HG02759 (cell line): ENCODE measurements around the gene MLX.
"Not testable (repeated sequence)": the region's sequence is repeated elsewhere in the genome, so short reads cannot be mapped to it uniquely, and the experiment has no call there.

Source experiments
- ATAC-seq: cut with Tn5 transposase; IDR thresholded peaks from one replicate; pipeline ENCODE4 v1.9.1; 2021; ENCODE audit warnings: mild to moderate bottlenecking, moderate library complexity; ENCODE audit not compliant: unreplicated experiment

MLX gene

DNA sequence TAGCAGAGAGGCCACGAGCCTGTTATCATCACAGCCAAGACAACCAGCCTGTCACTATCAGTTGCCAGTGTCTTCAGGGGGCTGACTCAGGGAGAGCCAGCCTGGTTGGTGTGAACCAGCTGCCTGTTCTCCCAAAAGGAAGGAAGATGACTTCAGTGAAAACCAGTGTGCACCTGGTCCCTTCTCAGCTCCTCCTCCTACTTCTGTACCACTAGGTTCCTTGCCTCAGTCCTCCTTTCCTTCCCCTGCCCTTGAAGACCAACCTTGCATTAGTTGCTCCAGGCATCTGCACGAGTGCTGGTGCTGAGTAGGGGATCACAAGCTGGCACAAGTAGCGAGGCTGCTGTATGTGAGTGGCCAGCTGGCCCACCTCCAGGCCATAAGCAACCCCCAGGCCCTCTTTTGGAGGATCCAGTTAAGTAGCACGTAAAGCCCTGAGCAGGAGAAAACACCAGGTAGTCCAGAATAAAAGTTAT lies 51.1 kb downstream of the MLX start:
- peak; percentile 18 for ATAC-seq

DNA sequence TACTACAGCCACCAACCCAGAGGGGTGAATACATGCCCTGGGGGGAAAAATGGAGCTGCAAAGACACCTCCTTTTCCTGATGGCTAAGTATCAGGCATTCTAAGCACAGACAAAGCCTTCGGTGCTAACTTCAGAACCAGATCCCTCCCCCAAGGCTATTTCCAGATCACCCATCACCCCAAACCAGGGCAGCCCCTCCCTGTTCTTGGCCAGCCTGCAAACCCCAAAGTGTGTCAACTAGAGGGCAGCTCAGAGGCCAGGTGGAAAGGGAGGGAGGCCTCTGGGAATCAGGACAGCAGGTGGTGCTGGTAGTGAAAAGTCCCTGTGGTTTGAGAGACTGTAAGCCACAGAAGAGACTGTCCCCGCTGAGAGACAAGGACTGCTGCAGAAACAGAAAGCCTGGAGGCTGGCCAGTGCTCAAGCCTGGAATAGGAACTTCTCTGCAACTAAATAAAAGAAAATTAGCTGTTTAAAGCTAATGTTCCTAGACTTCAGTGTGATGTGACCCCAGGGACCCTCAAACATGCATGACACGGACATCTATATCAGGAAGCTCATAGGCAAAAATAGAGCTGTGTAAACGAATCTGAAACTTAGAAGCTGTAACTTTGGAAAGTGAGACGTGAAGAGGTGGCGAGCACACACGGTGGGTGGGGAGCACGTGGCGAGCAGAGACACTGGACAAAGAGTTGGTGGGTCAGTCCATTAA lies 51.7 kb downstream of the MLX start:
- ATAC-seq = peak; percentile 75

DNA sequence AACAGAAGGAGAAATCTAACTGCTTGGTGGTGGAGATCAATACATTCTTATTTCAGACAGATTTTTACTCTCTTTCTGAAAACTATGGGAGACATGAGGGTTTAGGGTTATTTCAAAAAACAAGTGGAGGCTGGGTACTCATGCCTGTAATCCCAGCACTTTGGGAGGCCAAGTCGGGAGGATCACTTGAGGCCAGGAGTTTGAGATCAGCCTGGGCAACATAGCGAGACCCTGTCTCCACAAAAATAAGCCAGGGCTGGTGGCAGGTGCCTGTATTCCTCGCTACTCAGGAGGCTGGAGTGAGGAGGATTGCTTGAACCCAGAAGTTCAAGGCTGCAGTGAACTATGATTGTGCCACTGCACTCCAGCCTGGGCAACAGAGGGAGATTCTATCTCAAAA lies 55.1 kb downstream of the MLX start:
- ATAC-seq = not testable (repeated sequence)
